Measurements from ENCODE around the gene CELA1. TPM values are rescaled to one million over a fixed set of nuclear protein-coding genes. Genes with fewer than 3 reads are reported as not detected.

CELA1 gene
- total RNA-seq, 1 experiment from 2014 or later = not detected

- Histone ChIP-seq H3K36me3 (ENCODE audit: insufficient read depth, low read length, poor library complexity, severe bottlenecking) (no peaks in the 10 kb centered on the region), H3K27ac (ENCODE audit: low read depth, low read length, poor library complexity, severe bottlenecking) (no peak overlapping the region), H3K9me3 (ENCODE audit: low read depth, low read length, poor library complexity, severe bottlenecking) (no peaks in the 10 kb centered on the region), H3K4me3 (ENCODE audit: low read depth, low read length, poor library complexity, severe bottlenecking) (no peak overlapping the region), H3K4me1 (ENCODE audit: insufficient read depth, low read length, poor library complexity, severe bottlenecking) (peaks cover 17% of the 10 kb centered on the region), H3K27me3 (replicated peaks; ENCODE audit: insufficient read depth, low read depth, low read length, poor library complexity) (no peaks in the 10 kb centered on the region)
- ChIA-PET POLR2A (ENCODE audit: low non-redundant PET) (no interaction called here), CTCF (no interaction called here)
- DNase-seq (ENCODE audit: low spot score) = no peak
- TF ChIP-seq EZH2 (IDR thresholded peaks at IDR 0.05; ENCODE audit: borderline replicate concordance, low read depth, low read length, poor library complexity, severe bottlenecking) (no peak), CTCF (conservative IDR thresholded peaks at IDR 0.05; ENCODE audit: low read depth, low read length) (no peak)
- intact Hi-C loops (cut with micrococcal nuclease; ENCODE audit: unreplicated experiment) = no loop called here
- BruUV-seq (replicated peaks) = no TSS peak
These were observed 33.1 kb upstream of the CELA1 start for GRCh38 chr12:51379571-51379970.

- Histone ChIP-seq H3K9me3 (ENCODE audit: low read depth, low read length, poor library complexity, severe bottlenecking) (no peaks in the 10 kb centered on the region), H3K36me3 (ENCODE audit: insufficient read depth, low read length, poor library complexity, severe bottlenecking) (no peaks in the 10 kb centered on the region), H3K4me1 (ENCODE audit: insufficient read depth, low read length, poor library complexity, severe bottlenecking) (peaks cover 17% of the 10 kb centered on the region), H3K27me3 (replicated peaks; ENCODE audit: insufficient read depth, low read depth, low read length, poor library complexity) (no peaks in the 10 kb centered on the region), H3K4me3 (ENCODE audit: low read depth, low read length, poor library complexity, severe bottlenecking) (no peak overlapping the region), H3K27ac (ENCODE audit: low read depth, low read length, poor library complexity, severe bottlenecking) (no peak overlapping the region)
- POLR2A ChIA-PET (ENCODE audit: low non-redundant PET) = interaction anchor here (0.6 kb wide), 1 partner anchor 29 kb away, joined by 4 read pairs; no protein-coding TSS in a partner anchor
- intact Hi-C loops (cut with micrococcal nuclease; ENCODE audit: unreplicated experiment) = no loop called here
- CTCF ChIA-PET = no interaction called here
- DNase-seq (ENCODE audit: low spot score) = no peak
- BruUV-seq (replicated peaks) = no TSS peak
- no peak for TF ChIP-seq EZH2 (IDR thresholded peaks at IDR 0.05; ENCODE audit: borderline replicate concordance, low read depth, low read length, poor library complexity, severe bottlenecking)
- TF ChIP-seq CTCF (conservative IDR thresholded peaks at IDR 0.05; ENCODE audit: low read depth, low read length) = no peak
These were observed 32.3 kb upstream of the CELA1 start for GRCh38 chr12:51378749-51379148.

GRCh38 chr12:51377099-51377984 lies 30.9 kb upstream of the CELA1 start:
- Histone ChIP-seq H3K4me3 (ENCODE audit: low read depth, low read length, poor library complexity, severe bottlenecking) (no peak overlapping the region), H3K4me1 (ENCODE audit: insufficient read depth, low read length, poor library complexity, severe bottlenecking) (peaks cover 17% of the 10 kb centered on the region), H3K27me3 (replicated peaks; ENCODE audit: insufficient read depth, low read depth, low read length, poor library complexity) (no peaks in the 10 kb centered on the region), H3K27ac (ENCODE audit: low read depth, low read length, poor library complexity, severe bottlenecking) (no peak overlapping the region), H3K36me3 (ENCODE audit: insufficient read depth, low read length, poor library complexity, severe bottlenecking) (no peaks in the 10 kb centered on the region), H3K9me3 (ENCODE audit: low read depth, low read length, poor library complexity, severe bottlenecking) (no peaks in the 10 kb centered on the region)
- intact Hi-C loops (cut with micrococcal nuclease; ENCODE audit: unreplicated experiment) = no loop called here
- CTCF ChIA-PET = interaction anchor here (0.7 kb wide), 1 partner anchor 18 kb away, joined by 3 read pairs; no protein-coding TSS in a partner anchor
- TF ChIP-seq CTCF (conservative IDR thresholded peaks at IDR 0.05; ENCODE audit: low read depth, low read length) (0 out of 2 replicates have a peak, but pooled peaks have one; percentile 19), EZH2 (IDR thresholded peaks at IDR 0.05; ENCODE audit: borderline replicate concordance, low read depth, low read length, poor library complexity, severe bottlenecking) (no peak)
- peak; percentile 84 for DNase-seq (ENCODE audit: low spot score)
- POLR2A ChIA-PET (ENCODE audit: low non-redundant PET) = interaction anchor here (0.6 kb wide), 1 partner anchor 1358 kb away, joined by 3 read pairs; no protein-coding TSS in a partner anchor
- BruUV-seq (replicated peaks) = no TSS peak
